HepG2 (cell line): ENCODE data around the gene CATSPERE. TPM values are rescaled to one million over a fixed set of nuclear protein-coding genes. Genes with fewer than 3 reads are reported as not detected.

Experiments used
- ATAC-seq: fragments of 200-7000 bp; cut with Tn5 transposase; 3 replicates; pipeline ENCODE4 v1.9.1; 2020; ENCODE audit warnings: mild to moderate bottlenecking, moderate library complexity
- BruUV-seq: library from RNA; stranded (reverse); fragments of 400-500 nt; replicated peaks from 2 replicates; lab custom pipeline; 2021; lab: Mats Ljungman, UMichigan
- CTCF ChIA-PET: fragments of 300-600 bp; formaldehyde crosslinking; extraction: SDS; loops from one replicate; lab custom pipeline; 2021; ENCODE audit warnings: low total read pairs, inconsistent platforms, low intra/inter-chr PET ratio; lab: Yijun Ruan, JAX
- POLR2A ChIA-PET: fragments of 350-600 bp; sonication (Branson Sonifier 250); formaldehyde crosslinking; loops from one replicate; lab custom pipeline; 2020; ENCODE audit warnings: antibody characterized with exemption, inconsistent platforms; lab: Yijun Ruan, JAX
- DNase-seq: peaks from one replicate; pipeline ENCODE4 v3.0.0-alpha.2; 2015; ENCODE audit warnings: low spot score
- FAIRE-seq: peaks from 3 replicates; lab custom pipeline; 2011; peaks lifted over from hg19 to GRCh38; lab: Jason Lieb, UNC
- H2AFZ ChIP-seq: one replicate; pipeline ENCODE4 v1.6.1; 2011; ENCODE audit warnings: low read length, inconsistent platforms
- H3K27ac ChIP-seq: fragments of 300-600 bp; 3 replicates; pipeline ENCODE4 v1.8.0; 2011; ENCODE audit warnings: mixed run types, mild to moderate bottlenecking, mixed read lengths, low read length, inconsistent platforms; ENCODE audit not compliant: insufficient read depth; ENCODE audit errors: extremely low read length
- H3K27me3 ChIP-seq, 2 experiments: fragments of 200-600 bp in 1 of 2; 2 replicates in 1 of 2; 3 replicates in 1 of 2; pipeline versions ENCODE4 v1.6.0 to v1.8.0; 2011; ENCODE audit warnings: low read length in 2 of 2, mild to moderate bottlenecking in 2 of 2, moderate library complexity in 2 of 2, inconsistent platforms in 1 of 2; ENCODE audit not compliant: insufficient read depth in 2 of 2, control insufficient read depth in 1 of 2
- H3K36me3 ChIP-seq, 2 experiments: fragments of 200-600 bp in 1 of 2; replicated peaks in 1 of 2; 2 replicates in 1 of 2; 3 replicates in 1 of 2; pipeline versions ENCODE4 v1.5.1 to v1.8.0; 2011; ENCODE audit warnings: low read length in 2 of 2, inconsistent platforms in 1 of 2; ENCODE audit not compliant: insufficient read depth in 2 of 2, control insufficient read depth in 1 of 2
- H3K4me1 ChIP-seq: 2 replicates; pipeline ENCODE4 v1.5.1; 2012; ENCODE audit warnings: low read length, inconsistent platforms; ENCODE audit not compliant: insufficient read depth
- H3K4me2 ChIP-seq: 2 replicates; pipeline ENCODE4 v1.6.0; 2011; ENCODE audit warnings: low read depth, low read length, inconsistent platforms
- H3K4me3 ChIP-seq, 3 experiments: fragments of 200-600 bp in 1 of 3; sonication (generic), shearing (Covaris generic) in 1 of 3; replicated peaks in 1 of 3; 2 replicates each; pipeline ENCODE4 v1.5.1; 2011 to 2016; ENCODE audit warnings: low read length in 3 of 3, inconsistent platforms in 2 of 3, low read depth in 2 of 3, mild to moderate bottlenecking in 2 of 3, control low read depth in 1 of 3, mixed read lengths in 1 of 3; ENCODE audit not compliant: insufficient read depth in 1 of 3
- H3K79me2 ChIP-seq: one replicate; pipeline ENCODE4 v1.6.1; 2011; ENCODE audit warnings: low read length, inconsistent platforms; ENCODE audit not compliant: insufficient read depth
- H3K9ac ChIP-seq: 2 replicates; pipeline ENCODE4 v1.6.0; 2011; ENCODE audit warnings: mild to moderate bottlenecking, low read depth, low read length, inconsistent platforms; ENCODE audit not compliant: insufficient read depth
- H3K9me3 ChIP-seq: 2 replicates; pipeline ENCODE4 v1.5.1; 2012; ENCODE audit warnings: mild to moderate bottlenecking, low read length
- H4K20me1 ChIP-seq: 2 replicates; pipeline ENCODE4 v1.6.0; 2011; ENCODE audit warnings: inconsistent platforms, mild to moderate bottlenecking, low read length, moderate library complexity; ENCODE audit not compliant: insufficient read depth
- NFYB ChIP-seq: sonication (generic); formaldehyde crosslinking; IDR thresholded peaks from 2 replicates; pipeline ENCODE4 v1.4.0; 2020; ENCODE audit warnings: missing genetic modification reagents
- UBTF ChIP-seq: sonication (generic); formaldehyde crosslinking; IDR thresholded peaks from 2 replicates; pipeline ENCODE4 v1.4.0; 2020; ENCODE audit warnings: mild to moderate bottlenecking, missing genetic modification reagents
- ZBTB44 ChIP-seq: sonication (generic); formaldehyde crosslinking; IDR thresholded peaks from 2 replicates; pipeline ENCODE4 v1.4.0; 2020; ENCODE audit warnings: missing genetic modification reagents
- ZNF274 ChIP-seq: sonication (generic); formaldehyde crosslinking; IDR thresholded peaks from 2 replicates; pipeline ENCODE4 v1.5.1; 2020; ENCODE audit warnings: mild to moderate bottlenecking, missing genetic modification reagents
- WGBS: methylation state at CpG from one replicate; pipeline ENCODE4 v1.1.6; 2017; ENCODE audit warnings: low lambda C conversion rate; 5-methylcytosine and 5-hydroxymethylcytosine counted together
- in situ Hi-C: cut with HindIII; loops from 2 replicates; pipeline ENCODE4 v1.10.0; 2017; ENCODE audit warnings: low pct_unique_long_range_greater_than_20kb; ENCODE audit not compliant: extremely low pct_ligation_motif_present
- intact Hi-C: fragments of 100-400 bp; cut with micrococcal nuclease; formaldehyde crosslinking; loops from one replicate; pipeline ENCODE4 v1.10.0; 2022; ENCODE audit not compliant: unreplicated experiment
- polyA plus RNA-seq, 8 experiments: library from polyadenylated mRNA; depleted of rRNA in 3 of 8; stranded (reverse) in 7 of 8; unstranded in 1 of 8; fragments of >200 nt; fragmentation: Illumina TruSeq in 4 of 8; extraction: Trizol in 4 of 8; gene quantifications; 2 replicates each; pipeline versions ENCODE4 v1.2.1 to v1.2.3, GENCODE V29; 2011 to 2016; ENCODE audit warnings: low read depth in 4 of 8, missing spikeins in 1 of 8, mixed read lengths in 1 of 8; ENCODE audit not compliant: insufficient read depth in 1 of 8
- total RNA-seq, 5 experiments: library from RNA; depleted of rRNA; stranded (reverse); fragments of >200 nt; fragmentation: Illumina TruSeq; extraction: Trizol; gene quantifications; 2 replicates each; pipeline ENCODE4 v1.2.3, GENCODE V29; 2016; ENCODE audit warnings: low read depth in 1 of 5

CATSPERE gene
- total and polyA plus RNA-seq, 2 of the 13 experiments (the other 11 are each of a cell fraction or from before 2014, with no cell fraction given), result 0.34 to 0.51 TPM

GRCh38 chr1:244598611-244599010 is 137.5 kb downstream of the CATSPERE start:
- TF ChIP-seq NFYB, result no peak
- no peak for TF ChIP-seq UBTF (CRISPR knock-in tag)
- no peak for TF ChIP-seq ZNF274
- TF ChIP-seq ZBTB44 (CRISPR knock-in tag), result no peak
- WGBS, result 54% methylated on average over 5 of the region's 5 CpGs
- no TSS peak for BruUV-seq
- H3K79me2 ChIP-seq, result no peaks in the 10 kb centered on the region
- DNase-seq (no peak), ATAC-seq (no peak), FAIRE-seq (no peak)
- H3K27me3 ChIP-seq, result 0 out of 5 replicates have a peak, but pooled peaks cover 0 to 7% of the 10 kb centered on the region in 2 experiments
- H3K36me3 ChIP-seq, result no peaks in the 10 kb centered on the region
- intact Hi-C loops (no loop called here), in situ Hi-C loops (no loop called here)
- no peak overlapping the region for H3K27ac ChIP-seq
- H4K20me1 ChIP-seq, result no peaks in the 10 kb centered on the region
- no peak overlapping the region for H3K4me2 ChIP-seq
- ChIA-PET POLR2A (no interaction called here), CTCF (no interaction called here)
- H3K4me1 ChIP-seq, result no peaks in the 10 kb centered on the region
- no peak overlapping the region for H3K9ac ChIP-seq
- no peak overlapping the region for H2AFZ ChIP-seq
- H3K9me3 ChIP-seq, result no peaks in the 10 kb centered on the region
- no peak overlapping the region for H3K4me3 ChIP-seq
